ENCODE results near the gene CENPU. TPM values are rescaled to one million over a fixed set of nuclear protein-coding genes. Genes with fewer than 3 reads are reported as not detected.

CENPU gene
- total RNA-seq, 1 donor from 2014 or later = 76.6 TPM

- Mint-ChIP-seq H3K27ac (ENCODE audit: unreplicated experiment) (no peak overlapping the region), H3K36me3 (ENCODE audit: low read depth) (peaks cover 6% of the 10 kb centered on the region), H3K4me3 (no peak overlapping the region), H3K4me1 (peaks cover 5% of the 10 kb centered on the region), H3K9me3 (no peaks in the 10 kb centered on the region), H3K27me3 (ENCODE audit: low read depth) (no peaks in the 10 kb centered on the region)
- DNase-seq (ENCODE audit: low read depth, low spot score) = no peak
- TF ChIP-seq CTCF (conservative IDR thresholded peaks at IDR 0.05) = no peak
Observed at GRCh38 chr4:184760681-184761080, 26.8 kb upstream of the CENPU start.

GRCh38 chr4:184757810-184758209, 23.9 kb upstream of the CENPU start:
- H3K4me3 Mint-ChIP-seq = no peak overlapping the region
- no peaks in the 10 kb centered on the region for H3K9me3 Mint-ChIP-seq
- no peak overlapping the region for H3K27ac Mint-ChIP-seq (ENCODE audit: unreplicated experiment)
- H3K4me1 Mint-ChIP-seq = peaks cover 5% of the 10 kb centered on the region
- no peak for DNase-seq (ENCODE audit: low read depth, low spot score)
- no peak for TF ChIP-seq CTCF (conservative IDR thresholded peaks at IDR 0.05)
- no peaks in the 10 kb centered on the region for H3K27me3 Mint-ChIP-seq (ENCODE audit: low read depth)
- H3K36me3 Mint-ChIP-seq (ENCODE audit: low read depth) = peaks cover 6% of the 10 kb centered on the region

- no peaks in the 10 kb centered on the region for H3K9me3 Mint-ChIP-seq
- no peak overlapping the region for H3K27ac Mint-ChIP-seq (ENCODE audit: unreplicated experiment)
- DNase-seq (ENCODE audit: low read depth, low spot score) = no peak
- peaks cover 5% of the 10 kb centered on the region for H3K4me1 Mint-ChIP-seq
- no peak for TF ChIP-seq CTCF (conservative IDR thresholded peaks at IDR 0.05)
- no peak overlapping the region for H3K4me3 Mint-ChIP-seq
- peaks cover 6% of the 10 kb centered on the region for H3K36me3 Mint-ChIP-seq (ENCODE audit: low read depth)
- no peaks in the 10 kb centered on the region for H3K27me3 Mint-ChIP-seq (ENCODE audit: low read depth)
Observed at GRCh38 chr4:184756399-184756798, 22.5 kb upstream of the CENPU start.

GRCh38 chr4:184755278-184755677, 21.4 kb upstream of the CENPU start:
- no peak for DNase-seq (ENCODE audit: low read depth, low spot score)
- Mint-ChIP-seq H3K27me3 (ENCODE audit: low read depth) (no peaks in the 10 kb centered on the region), H3K4me3 (no peak overlapping the region)

GRCh38 chr4:184752496-184753275, 18.8 kb upstream of the CENPU start:
- Mint-ChIP-seq H3K4me1 (peaks cover 12% of the 10 kb centered on the region), H3K9me3 (no peaks in the 10 kb centered on the region), H3K27me3 (ENCODE audit: low read depth) (no peaks in the 10 kb centered on the region), H3K4me3 (no peak overlapping the region), H3K36me3 (ENCODE audit: low read depth) (no peaks in the 10 kb centered on the region), H3K27ac (ENCODE audit: unreplicated experiment) (no peak overlapping the region)
- DNase-seq (ENCODE audit: low read depth, low spot score) = no peak
- no peak for TF ChIP-seq CTCF (conservative IDR thresholded peaks at IDR 0.05)

More at GRCh38 chr4:184755278-184755677, 21.4 kb upstream of the CENPU start:
- H3K36me3 Mint-ChIP-seq (ENCODE audit: low read depth) = peaks cover 6% of the 10 kb centered on the region
- no peaks in the 10 kb centered on the region for H3K9me3 Mint-ChIP-seq
- no peak overlapping the region for H3K27ac Mint-ChIP-seq (ENCODE audit: unreplicated experiment)
- TF ChIP-seq CTCF (conservative IDR thresholded peaks at IDR 0.05) = no peak
- H3K4me1 Mint-ChIP-seq = peaks cover 8% of the 10 kb centered on the region

All from neural crest cell (in vitro differentiated cells).